GM10248 (cell line): ENCODE measurements around the gene TPM2.

Experiments
- CTCF ChIA-PET: fragments of 300-600 bp; sonication (Branson Sonifier 250); formaldehyde crosslinking; extraction: SDS; loops from one replicate; lab custom pipeline; 2021; ENCODE audit warnings: antibody characterized with exemption; lab: Yijun Ruan, JAX
- POLR2A ChIA-PET: fragments of 350-650 bp; sonication (Branson Sonifier 250); formaldehyde crosslinking; extraction: SDS; loops from one replicate; lab custom pipeline; 2020; ENCODE audit warnings: antibody characterized with exemption; lab: Yijun Ruan, JAX
- DNase-seq: peaks from one replicate; pipeline ENCODE4 v3.0.0; 2012; ENCODE audit errors: extremely low spot score
- TF ChIP-seq, protein P1 (sequence below): IDR thresholded peaks from 2 replicates; pipeline ENCODE4 v1.5.1; 2012; ENCODE audit warnings: mild to moderate bottlenecking, low read depth; ENCODE audit errors: extremely low read depth, missing control alignments, control extremely low read depth

The TPM2 gene

DNA sequence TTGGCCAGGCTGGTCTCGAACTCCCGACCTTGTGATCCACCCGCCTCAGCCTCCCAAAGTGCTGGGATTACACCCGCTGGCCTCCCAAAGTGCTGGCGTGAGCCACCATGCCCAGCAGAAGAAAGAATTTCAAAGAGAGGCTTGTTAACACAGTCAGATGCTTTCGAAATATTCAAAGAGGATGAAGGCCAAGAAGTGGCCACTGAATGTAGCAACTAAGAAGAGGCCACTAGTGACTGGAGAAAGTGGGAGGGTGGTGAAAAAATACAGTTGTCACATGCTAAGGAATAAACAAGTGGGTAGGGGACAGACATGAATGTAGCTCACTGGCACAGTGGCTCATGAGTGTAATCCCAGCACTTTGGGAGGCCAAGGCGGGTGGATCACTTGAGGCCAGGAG lies 13.0 kb upstream of the TPM2 start:
- CTCF ChIA-PET: interaction anchor here (1.6 to 2.4 kb wide), 2 partner anchors 10 to 56 kb away, joined by 3 to 8 read pairs; no protein-coding TSS in a partner anchor
- TF ChIP-seq, protein P1, sequence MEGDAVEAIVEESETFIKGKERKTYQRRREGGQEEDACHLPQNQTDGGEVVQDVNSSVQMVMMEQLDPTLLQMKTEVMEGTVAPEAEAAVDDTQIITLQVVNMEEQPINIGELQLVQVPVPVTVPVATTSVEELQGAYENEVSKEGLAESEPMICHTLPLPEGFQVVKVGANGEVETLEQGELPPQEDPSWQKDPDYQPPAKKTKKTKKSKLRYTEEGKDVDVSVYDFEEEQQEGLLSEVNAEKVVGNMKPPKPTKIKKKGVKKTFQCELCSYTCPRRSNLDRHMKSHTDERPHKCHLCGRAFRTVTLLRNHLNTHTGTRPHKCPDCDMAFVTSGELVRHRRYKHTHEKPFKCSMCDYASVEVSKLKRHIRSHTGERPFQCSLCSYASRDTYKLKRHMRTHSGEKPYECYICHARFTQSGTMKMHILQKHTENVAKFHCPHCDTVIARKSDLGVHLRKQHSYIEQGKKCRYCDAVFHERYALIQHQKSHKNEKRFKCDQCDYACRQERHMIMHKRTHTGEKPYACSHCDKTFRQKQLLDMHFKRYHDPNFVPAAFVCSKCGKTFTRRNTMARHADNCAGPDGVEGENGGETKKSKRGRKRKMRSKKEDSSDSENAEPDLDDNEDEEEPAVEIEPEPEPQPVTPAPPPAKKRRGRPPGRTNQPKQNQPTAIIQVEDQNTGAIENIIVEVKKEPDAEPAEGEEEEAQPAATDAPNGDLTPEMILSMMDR: no peak

GRCh38 chr9:35700942-35701341 lies 11.2 kb upstream of the TPM2 start:
- CTCF ChIA-PET: interaction anchor here (0.8 to 1.9 kb wide), 6 partner anchors 10 to 60 kb away, joined by 3 to 17 read pairs (median 3); partner anchors contain the start of gene CREB3
- no peak for DNase-seq
- POLR2A ChIA-PET: no interaction called here
- TF ChIP-seq, protein P1: no peak

More for the DNA sequence above, 13.0 kb upstream of the TPM2 start:
- DNase-seq: no peak
- POLR2A ChIA-PET: no interaction called here

GRCh38 chr9:35700031-35700430 lies 10.3 kb upstream of the TPM2 start:
- TF ChIP-seq, protein P1: no peak
- POLR2A ChIA-PET: no interaction called here
- DNase-seq: no peak
- CTCF ChIA-PET: interaction anchor here (1.1 to 1.9 kb wide), 3 partner anchors 11 to 28 kb away, joined by 3 to 17 read pairs (median 8); no protein-coding TSS in a partner anchor

- TF ChIP-seq, protein P1: no peak
- ChIA-PET POLR2A (interaction anchor here (0.8 kb wide), 1 partner anchor 10 kb away, joined by 3 read pairs; no protein-coding TSS in a partner anchor), CTCF (interaction anchor here (1.5 to 7.1 kb wide), 10 partner anchors 14 to 127 kb away, joined by 4 to 224 read pairs (median 35); partner anchors contain the start of genes ARHGEF39, CCDC107, CREB3 and RMRP)
- no peak for DNase-seq
Measured at GRCh38 chr9:35698231-35698630, 8.5 kb upstream of the TPM2 start.

DNA sequence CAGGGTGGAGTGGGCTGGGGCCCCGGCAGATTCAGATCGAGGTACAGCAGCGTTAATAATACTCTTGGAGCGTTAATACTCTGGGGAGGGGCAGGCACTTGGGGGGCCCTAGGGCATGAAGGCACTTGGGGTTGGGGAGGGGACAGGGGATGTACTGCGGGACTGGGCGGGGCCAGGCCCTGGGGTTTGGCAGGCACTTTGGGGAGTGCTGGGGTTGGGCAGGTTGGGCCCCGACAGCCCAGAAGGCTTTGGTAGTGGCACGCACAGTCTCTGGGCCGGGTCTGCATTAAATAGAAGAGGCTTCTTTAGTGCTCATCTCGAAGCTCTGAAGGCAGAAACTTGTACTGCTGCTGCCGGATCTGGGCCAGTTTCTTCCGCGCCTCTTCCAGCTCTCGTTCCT lies 7.8 kb upstream of the TPM2 start:
- ChIA-PET CTCF (interaction anchor here (1.0 to 7.1 kb wide), 20 partner anchors 10 to 257 kb away, joined by 3 to 224 read pairs (median 17); partner anchors contain the start of genes ARHGEF39, CA9, CCDC107 and CREB3), POLR2A (no interaction called here)
- DNase-seq: no peak
- TF ChIP-seq, protein P1: no peak

- POLR2A ChIA-PET: interaction anchor here (0.6 to 1.0 kb wide), 3 partner anchors 18 to 34 kb away, joined by 3 to 4 read pairs (median 4); no protein-coding TSS in a partner anchor
- TF ChIP-seq, protein P1: peak; percentile 94
- CTCF ChIA-PET: interaction anchor here (0.8 to 7.1 kb wide), 48 partner anchors 9 to 326 kb away, joined by 3 to 224 read pairs (median 5); partner anchors contain the start of genes ARHGEF39, CA9, CCDC107 and CD72
- DNase-seq: peak; percentile 85
Measured at GRCh38 chr9:35696520-35697215, 6.9 kb upstream of the TPM2 start.
